ENCODE data around the gene PTGIS. TPM values are rescaled to one million over a fixed set of nuclear protein-coding genes. Genes with fewer than 3 reads are reported as not detected.

The PTGIS gene
- total RNA-seq, 2 experiments from 2014 or later = 0.04 to 0.08 TPM

GRCh38 chr20:49455691-49456090, 112.2 kb downstream of the PTGIS start:
- no peaks in the 10 kb centered on the region for H3K4me1 Mint-ChIP-seq
- H3K36me3 Mint-ChIP-seq = no peaks in the 10 kb centered on the region
- no peak for DNase-seq
- H3K4me3 Mint-ChIP-seq = no peak overlapping the region
- H3K27me3 Mint-ChIP-seq = peaks cover 22% of the 10 kb centered on the region
- H3K27ac Mint-ChIP-seq = no peak overlapping the region
- no peaks in the 10 kb centered on the region for H3K9me3 Mint-ChIP-seq

Other genes starting within 250 kb of the PTGIS start
- gene KCNB1, start 85.5 kb downstream of the PTGIS start, total RNA-seq = not detected
- 10 to 100 TPM; 22.4 to 23.3 TPM for gene B4GALT5, start 145.7 kb upstream of the PTGIS start, total RNA-seq
- 10 to 100 TPM in 1 of 2 experiments, 1 to 10 TPM in 1; 9.9 to 10.9 TPM for gene SLC9A8, start 244.7 kb upstream of the PTGIS start, total RNA-seq

All from activated naive CD8-positive, alpha-beta T cell treated with anti-CD3 and anti-CD28 coated beads for 36 hours (primary cell).